IMR-90 (cell line): Measurements from ENCODE around the gene ARL4A. TPM values are rescaled to one million over a fixed set of nuclear protein-coding genes. Genes with fewer than 3 reads are reported as not detected.

Experiments
- ATAC-seq: fragments of 200-7000 bp; cut with Tn5 transposase; 2 replicates; pipeline ENCODE4 v1.9.1; 2020; ENCODE audit warnings: low read depth, mild to moderate bottlenecking, moderate library complexity
- BruUV-seq: library from RNA; stranded (reverse); fragments of 400-500 nt; replicated peaks from 2 replicates; lab custom pipeline; 2021; lab: Mats Ljungman, UMichigan
- CTCF ChIA-PET: fragments of 300-600 bp; formaldehyde crosslinking; extraction: SDS; loops from one replicate; lab custom pipeline; 2021; ENCODE audit warnings: antibody characterized with exemption; lab: Yijun Ruan, JAX
- POLR2A ChIA-PET: fragments of 300-600 bp; sonication (Branson Sonifier 250); formaldehyde crosslinking; loops from one replicate; lab custom pipeline; 2022; ENCODE audit warnings: antibody characterized with exemption; ENCODE audit not compliant: unreplicated experiment; lab: Charles Lee
- DNase-seq: peaks from one replicate; pipeline ENCODE4 v3.0.0; 2013
- H2AFZ ChIP-seq: replicated peaks from 2 replicates; pipeline ENCODE3; 2013; ENCODE audit warnings: low read length, mild to moderate bottlenecking; ENCODE audit not compliant: poor library complexity
- H2AK5ac ChIP-seq: 2 replicates; pipeline ENCODE4 v1.6.1; 2013; ENCODE audit warnings: low read depth, low read length, inconsistent platforms
- H2AK9ac ChIP-seq: replicated peaks from 2 replicates; pipeline ENCODE3; 2013; ENCODE audit warnings: mild to moderate bottlenecking, low read depth, low read length, moderate library complexity; ENCODE audit not compliant: poor library complexity
- H2BK120ac ChIP-seq: 2 replicates; pipeline ENCODE4 v1.6.1; 2013; ENCODE audit warnings: low read depth, low read length, inconsistent platforms
- H2BK15ac ChIP-seq: 3 replicates; pipeline ENCODE4 v1.6.1; 2013; ENCODE audit warnings: low read depth, low read length, inconsistent platforms
- H2BK20ac ChIP-seq: 2 replicates; pipeline ENCODE4 v1.6.1; 2013; ENCODE audit warnings: low read depth, mild to moderate bottlenecking, inconsistent platforms, low read length, moderate library complexity
- H2BK5ac ChIP-seq: 2 replicates; pipeline ENCODE4 v1.6.1; 2013; ENCODE audit warnings: mild to moderate bottlenecking, low read depth, low read length, inconsistent platforms; ENCODE audit not compliant: poor library complexity, severe bottlenecking
- H3K14ac ChIP-seq: replicated peaks from 2 replicates; pipeline ENCODE4 v1.6.1; 2013; ENCODE audit warnings: low read depth, low read length, inconsistent platforms
- H3K18ac ChIP-seq: 2 replicates; pipeline ENCODE4 v1.6.1; 2013; ENCODE audit warnings: low read depth, low read length, control low read depth
- H3K23ac ChIP-seq: 2 replicates; pipeline ENCODE4 v1.6.1; 2013; ENCODE audit warnings: low read depth, low read length, inconsistent platforms
- H3K27ac ChIP-seq: 2 replicates; pipeline ENCODE4 v1.5.1; 2013; ENCODE audit warnings: mild to moderate bottlenecking, control low read depth, low read length; ENCODE audit not compliant: insufficient read depth
- H3K27me3 ChIP-seq: 2 replicates; pipeline ENCODE4 v1.6.1; 2013; ENCODE audit warnings: low read length; ENCODE audit not compliant: control insufficient read depth, insufficient read depth
- H3K36me3 ChIP-seq: 2 replicates; pipeline ENCODE4 v1.6.1; 2013; ENCODE audit warnings: low read length, mixed read lengths; ENCODE audit not compliant: control insufficient read depth, insufficient read depth
- H3K4ac ChIP-seq: 2 replicates; pipeline ENCODE4 v1.6.1; 2013; ENCODE audit warnings: low read depth, low read length, inconsistent platforms
- H3K4me1 ChIP-seq: 2 replicates; pipeline ENCODE4 v1.6.1; 2013; ENCODE audit warnings: low read length, mixed read lengths; ENCODE audit not compliant: control insufficient read depth, insufficient read depth
- H3K4me2 ChIP-seq: 2 replicates; pipeline ENCODE4 v1.6.1; 2013; ENCODE audit warnings: low read depth, mild to moderate bottlenecking, control low read depth, low read length, moderate library complexity
- H3K4me3 ChIP-seq: 2 replicates; pipeline ENCODE4 v1.5.1; 2013; ENCODE audit warnings: low read depth, mild to moderate bottlenecking, control low read depth, low read length, moderate library complexity; ENCODE audit not compliant: insufficient read depth
- H3K56ac ChIP-seq: 2 replicates; pipeline ENCODE4 v1.6.1; 2013; ENCODE audit warnings: low read length, inconsistent platforms; ENCODE audit not compliant: insufficient read depth; ENCODE audit errors: extremely low read depth
- H3K79me1 ChIP-seq, 2 experiments: 2 replicates each; pipeline ENCODE4 v1.6.1; 2013; ENCODE audit warnings: low read length in 2 of 2, inconsistent platforms in 1 of 2, low read depth in 1 of 2
- H3K9ac ChIP-seq: 2 replicates; pipeline ENCODE4 v1.6.1; 2013; ENCODE audit warnings: low read depth, low read length, control low read depth
- H3K9me1 ChIP-seq: 2 replicates; pipeline ENCODE4 v1.6.1; 2013; ENCODE audit warnings: low read length, inconsistent platforms; ENCODE audit not compliant: insufficient read depth
- H3K9me3 ChIP-seq: 2 replicates; pipeline ENCODE4 v1.6.1; 2013; ENCODE audit warnings: low read length; ENCODE audit not compliant: control insufficient read depth, insufficient read depth
- H4K20me1 ChIP-seq: 2 replicates; pipeline ENCODE4 v1.6.1; 2013; ENCODE audit warnings: low read length, inconsistent platforms; ENCODE audit not compliant: insufficient read depth
- H4K5ac ChIP-seq: 2 replicates; pipeline ENCODE4 v1.6.1; 2013; ENCODE audit warnings: mild to moderate bottlenecking, low read depth, low read length, control low read depth
- H4K8ac ChIP-seq, 2 experiments: 2 replicates each; pipeline ENCODE4 v1.6.1; 2013; ENCODE audit warnings: low read depth in 2 of 2, low read length in 2 of 2, control low read depth in 1 of 2, inconsistent platforms in 1 of 2
- H4K91ac ChIP-seq: 2 replicates; pipeline ENCODE4 v1.6.1; 2013; ENCODE audit warnings: low read depth, low read length, inconsistent platforms; ENCODE audit not compliant: insufficient read depth
- CEBPB ChIP-seq: IDR thresholded peaks from 2 replicates; pipeline ENCODE4 v1.6.1; 2012; ENCODE audit warnings: low read depth, low read length, improper control_type of control experiment
- CHD1 ChIP-seq: IDR thresholded peaks from 2 replicates; pipeline ENCODE4 v1.6.1; 2012; ENCODE audit warnings: low read depth, low read length, improper control_type of control experiment
- ELK1 ChIP-seq: fragments of 150-350 bp; IDR thresholded peaks from 2 replicates; pipeline ENCODE4 v1.6.1; 2016; ENCODE audit warnings: low read depth, mild to moderate bottlenecking, low read length, moderate library complexity, borderline replicate concordance
- FOS ChIP-seq: fragments of 150-350 bp; IDR thresholded peaks from 2 replicates; pipeline ENCODE4 v1.6.1; 2016; ENCODE audit warnings: low read depth, low read length
- MAZ ChIP-seq: IDR thresholded peaks from 2 replicates; pipeline ENCODE4 v1.6.1; 2012; ENCODE audit warnings: low read depth, mild to moderate bottlenecking, low read length, improper control_type of control experiment, moderate library complexity, borderline replicate concordance
- MXI1 ChIP-seq: IDR thresholded peaks from 2 replicates; pipeline ENCODE4 v1.6.1; 2012; ENCODE audit warnings: low read depth, mild to moderate bottlenecking, low read length, moderate library complexity, borderline replicate concordance
- NFE2L2 ChIP-seq: fragments of 150-350 bp; IDR thresholded peaks from 2 replicates; pipeline ENCODE4 v1.6.1; 2016; ENCODE audit warnings: low read depth, mild to moderate bottlenecking, low read length
- WGBS, 2 experiments: methylation state at CpG; one replicate each; pipeline versions ENCODE4 v1.1.5 to v1.1.7; 2013; ENCODE audit warnings: missing lambda C conversion rate in 2 of 2; ENCODE audit not compliant: insufficient read length in 1 of 2; ENCODE audit errors: extremely low coverage in 2 of 2; 5-methylcytosine and 5-hydroxymethylcytosine counted together
- dilution Hi-C: fragments of 300-500 bp; cut with HindIII; formaldehyde crosslinking; loops from one replicate; pipeline ENCODE4 v1.14.3; 2018; ENCODE audit warnings: low sequenced_read_pairs; ENCODE audit not compliant: unreplicated experiment
- in situ Hi-C: fragments of 300-500 bp; cut with MboI; formaldehyde crosslinking; loops from 3 replicates; pipeline ENCODE4 v1.14.3; 2019; ENCODE audit warnings: low sequenced_read_pairs, inconsistent platforms, mixed read lengths
- intact Hi-C: fragments of 100-400 bp; cut with micrococcal nuclease; formaldehyde crosslinking; loops from 2 replicates; pipeline ENCODE4 v1.10.0; 2022
- polyA plus RNA-seq, 3 experiments: library from polyadenylated mRNA; depleted of rRNA; stranded (reverse); fragments of >200 nt; gene quantifications; 2 replicates each; pipeline ENCODE4 v1.2.3, GENCODE V29; 2012; ENCODE audit warnings: low replicate concordance in 1 of 3
- total RNA-seq: library from RNA; depleted of rRNA; stranded (reverse); fragments of >200 nt; gene quantifications from 2 replicates; pipeline ENCODE4 v1.2.3, GENCODE V29; 2012

Gene ARL4A
- total and polyA plus RNA-seq, 2 of the 4 experiments (the other 2 are of a cell fraction), result 13.7 to 22.4 TPM

GRCh38 chr7:12709726-12710502, 22.5 kb downstream of the ARL4A start:
- Histone ChIP-seq H3K4ac (no peak overlapping the region), H2AK9ac (no peak overlapping the region), H2BK5ac (peak overlapping the region; percentile 41), H2BK15ac (no peak overlapping the region), H3K79me1 (no peaks in the 10 kb centered on the region), H3K56ac (no peak overlapping the region), H3K27ac (no peak overlapping the region; the same call in 1 of the 2 replicates), H3K9me1 (no peaks in the 10 kb centered on the region), H3K9me3 (no peaks in the 10 kb centered on the region), H3K9ac (no peak overlapping the region), H3K4me3 (no peak overlapping the region), H3K4me1 (peaks cover 8% of the 10 kb centered on the region), H2BK120ac (no peak overlapping the region; the same call in 1 of the 2 replicates), H3K4me2 (no peak overlapping the region), H3K23ac (no peak overlapping the region), H4K91ac (no peak overlapping the region), H4K5ac (peak overlapping the region; percentile 30; the same call in 1 of the 2 replicates), H3K14ac (no peak overlapping the region), H3K18ac (peak overlapping the region; percentile 31; the same call in 1 of the 2 replicates), H2BK20ac (no peak overlapping the region), H4K8ac (no peak overlapping the region; a peak in 1 of 4 replicates), H2AK5ac (no peak overlapping the region), H2AFZ (no peak overlapping the region), H3K36me3 (no peaks in the 10 kb centered on the region), H3K27me3 (no peaks in the 10 kb centered on the region), H4K20me1 (no peaks in the 10 kb centered on the region)
- peak; percentile 66 for ATAC-seq
- ChIA-PET CTCF (no interaction called here), POLR2A (no interaction called here)
- TF ChIP-seq NFE2L2 (no peak), MAZ (no peak), CEBPB (peak; percentile 59; the same call in 1 of the 2 replicates), MXI1 (no peak), ELK1 (no peak), FOS (no peak), CHD1 (no peak)
- WGBS, 2 experiments, result no CpG with 5 or more reads among the region's 2 CpGs
- BruUV-seq, result no TSS peak
- peak; percentile 47 for DNase-seq
- dilution Hi-C loops, result no loop called here
- in situ Hi-C loops, result no loop called here
- intact Hi-C loops, result loop anchor here (1.0 kb wide), 1 partner anchor 342 kb away; no protein-coding TSS in a partner anchor
